HG03103 (cell line): ENCODE results near the gene AOAH.

Experiments
- ATAC-seq: cut with Tn5 transposase; IDR thresholded peaks from one replicate; pipeline ENCODE4 v1.9.1; 2021; ENCODE audit warnings: low read depth; ENCODE audit not compliant: unreplicated experiment

AOAH gene

DNA sequence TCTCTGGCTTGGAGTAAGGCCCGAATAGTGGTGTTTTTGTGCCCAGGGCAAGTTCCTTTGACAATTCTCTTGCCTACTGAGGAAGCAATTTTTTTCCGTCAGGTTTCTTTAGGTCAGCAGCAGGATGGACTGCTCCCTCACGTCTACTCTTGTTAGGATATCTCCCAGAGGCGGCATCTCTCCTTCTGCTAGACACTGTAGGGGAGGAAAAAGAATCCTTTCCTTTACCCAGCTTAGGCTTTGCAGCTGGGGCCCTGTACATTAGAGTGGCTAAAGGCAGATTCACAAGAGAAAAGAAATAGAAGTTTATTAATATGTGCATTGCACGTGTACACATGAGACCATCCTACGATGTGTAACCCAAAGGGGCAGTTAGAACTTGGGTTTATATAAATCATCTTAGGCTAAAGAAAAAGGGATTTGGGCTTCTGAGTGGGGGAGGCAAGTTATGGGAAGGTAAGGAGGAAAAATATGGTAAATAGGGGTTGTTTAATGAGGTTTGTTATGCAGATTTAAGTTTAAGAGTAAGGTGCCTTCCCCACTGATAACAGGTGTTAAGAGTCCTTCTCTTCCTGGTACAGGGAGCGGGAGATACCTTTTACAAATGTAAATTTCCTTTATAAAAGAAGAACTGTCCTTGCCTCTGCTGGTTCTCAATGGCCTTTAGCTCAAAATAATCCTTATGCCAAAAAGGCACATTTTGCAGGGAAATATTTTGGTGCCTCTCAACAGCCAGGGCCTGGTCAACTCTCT lies 156.4 kb downstream of the AOAH start:
- ATAC-seq = no peak

DNA sequence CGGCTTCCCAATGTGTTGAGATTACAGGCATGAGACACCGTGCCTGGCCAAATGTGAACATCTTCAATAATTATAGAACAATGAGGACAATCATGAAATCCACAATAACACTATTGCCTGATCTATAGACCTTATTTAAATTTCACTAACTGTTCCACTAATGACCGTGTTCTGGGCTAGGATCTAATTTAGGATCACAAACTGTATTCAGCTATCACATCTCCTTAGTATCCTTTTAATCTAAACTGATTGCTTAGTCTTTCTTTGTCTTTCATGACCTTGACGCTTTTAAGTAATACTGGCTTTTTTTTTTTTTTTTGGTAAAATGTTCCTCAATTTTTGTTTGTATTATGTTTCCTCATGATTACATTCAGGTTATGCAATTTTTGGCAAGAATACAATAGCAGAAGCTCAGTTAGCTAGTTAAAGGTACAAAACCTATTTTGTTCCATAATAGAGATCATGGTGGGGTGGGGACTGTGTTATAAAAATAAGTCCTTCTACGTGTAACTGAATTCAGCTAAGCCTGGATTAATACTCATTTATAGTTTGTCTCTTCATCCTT lies 158.4 kb downstream of the AOAH start:
- no peak for ATAC-seq

DNA sequence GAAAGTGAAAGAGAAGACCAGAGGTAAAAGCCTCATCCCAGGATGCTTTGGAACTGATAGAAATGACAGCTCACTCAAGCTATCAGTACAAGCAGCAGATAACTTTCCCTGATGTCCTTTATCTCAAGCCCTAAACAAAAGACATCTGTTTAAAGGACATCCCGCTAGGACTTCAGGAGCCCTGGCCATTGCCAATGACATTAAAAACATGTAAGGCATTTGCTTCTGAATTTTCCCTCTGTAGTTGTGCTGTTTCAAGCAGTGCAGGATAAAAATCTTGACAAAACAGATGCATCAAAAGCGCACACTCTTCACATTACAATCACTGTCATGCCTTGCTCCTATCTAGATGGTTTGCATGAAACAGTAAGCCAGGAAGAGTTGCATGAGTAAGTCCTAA lies 159.8 kb downstream of the AOAH start:
- no peak for ATAC-seq

DNA sequence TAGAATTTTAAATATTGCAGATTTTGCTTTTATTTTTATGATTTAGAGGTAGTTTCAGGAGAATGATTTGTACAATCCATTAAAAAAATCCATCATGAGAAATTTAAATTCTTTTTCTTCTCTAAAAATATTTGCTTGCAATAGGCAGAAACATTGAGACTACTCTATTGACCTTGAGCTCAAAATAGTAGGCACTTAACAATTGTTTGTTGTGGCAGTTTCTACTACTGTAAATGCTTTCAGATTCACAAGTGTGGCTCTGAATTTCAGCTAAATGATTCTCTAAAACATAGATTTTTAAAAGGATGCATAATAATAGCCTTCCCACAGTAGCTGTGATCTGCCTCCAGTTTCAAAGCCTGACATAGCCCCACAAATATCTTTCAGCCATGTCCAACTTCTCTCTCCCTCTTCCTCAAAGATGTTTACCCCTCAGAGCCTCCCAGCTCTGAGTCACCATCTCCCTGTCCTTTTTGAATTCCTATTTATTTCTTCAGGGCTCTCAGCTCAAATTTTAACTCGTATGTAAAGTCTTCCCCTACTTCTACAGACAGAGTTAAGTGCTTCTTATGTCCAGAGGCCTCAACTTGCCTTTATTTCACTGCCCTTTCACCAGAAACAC lies 160.5 kb downstream of the AOAH start:
- no peak for ATAC-seq

DNA sequence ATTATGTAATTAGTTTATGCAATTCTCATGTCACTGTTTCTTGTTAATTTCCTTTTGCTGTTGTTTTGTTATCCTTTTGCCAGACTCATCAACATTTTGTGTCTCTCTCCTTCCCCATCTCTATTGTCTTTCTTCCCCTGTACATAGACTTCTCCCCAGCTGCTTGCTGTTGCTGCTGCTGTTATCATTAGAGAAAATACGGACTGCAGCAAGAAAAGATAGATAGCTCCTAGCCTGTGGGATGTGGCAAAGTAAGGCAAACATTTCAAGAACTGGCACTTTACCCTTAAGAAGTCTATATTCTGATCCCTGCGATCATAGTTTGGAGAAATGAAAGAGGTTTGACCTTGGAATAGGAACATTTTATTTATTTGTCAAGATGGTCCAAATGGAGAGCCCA lies 162.2 kb downstream of the AOAH start:
- ATAC-seq = no peak

DNA sequence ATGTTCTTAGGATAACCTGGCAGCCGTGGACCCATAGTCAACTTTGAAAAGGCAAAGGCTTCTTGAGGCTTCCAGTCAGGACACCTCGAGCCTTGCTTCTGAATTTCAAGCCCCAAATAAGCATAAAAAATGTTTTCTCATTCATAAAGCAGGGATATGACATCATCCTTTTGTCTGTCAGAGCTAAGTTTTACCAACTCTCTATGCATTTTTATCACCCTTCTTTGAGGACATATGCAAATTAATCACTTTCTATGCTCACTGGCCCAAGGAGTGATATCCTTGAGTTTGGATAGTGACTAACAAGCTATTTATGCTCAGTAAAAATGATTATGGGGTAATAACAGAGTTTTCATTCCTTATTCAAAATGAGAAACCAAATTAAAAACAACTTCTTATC lies 175.3 kb downstream of the AOAH start:
- no peak for ATAC-seq

DNA sequence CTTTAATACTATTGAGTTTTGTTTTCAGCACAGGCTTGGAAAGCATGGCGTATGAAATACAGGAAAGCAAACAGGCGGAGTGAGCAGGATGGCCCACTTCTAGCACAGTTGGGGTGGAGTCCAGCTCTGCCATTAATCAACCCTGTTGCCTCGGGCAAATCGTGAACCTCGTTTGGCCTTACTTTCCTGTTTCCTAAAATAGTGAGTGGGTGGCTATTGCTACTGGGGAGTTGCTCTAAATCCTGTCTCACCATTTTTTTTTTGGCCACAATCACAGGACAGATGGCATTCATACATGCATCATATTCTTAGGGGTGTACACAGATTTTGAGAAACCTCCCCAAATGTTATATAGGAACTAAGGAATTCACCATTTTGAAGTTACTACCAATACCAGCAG lies 176.9 kb downstream of the AOAH start:
- no peak for ATAC-seq

DNA sequence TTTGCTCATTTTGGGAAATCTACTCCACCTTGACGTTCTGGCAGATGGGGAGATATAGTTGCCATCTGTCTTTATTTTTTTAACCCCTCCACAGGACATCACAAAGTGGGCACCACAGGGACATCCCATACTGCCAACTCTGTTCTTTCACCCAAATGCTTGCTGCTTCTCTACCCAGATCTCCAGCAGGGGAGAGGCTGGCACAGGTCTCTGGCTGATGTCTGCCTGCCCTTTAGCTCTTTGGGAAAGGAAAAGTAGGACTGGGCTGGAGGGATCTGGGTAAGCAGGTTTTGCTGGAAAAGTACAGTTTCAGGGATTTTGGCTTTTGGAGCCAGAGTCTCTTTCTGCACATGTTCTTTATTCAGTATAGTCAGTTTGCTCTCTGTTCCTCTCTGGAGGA lies 178.0 kb downstream of the AOAH start:
- no peak for ATAC-seq

DNA sequence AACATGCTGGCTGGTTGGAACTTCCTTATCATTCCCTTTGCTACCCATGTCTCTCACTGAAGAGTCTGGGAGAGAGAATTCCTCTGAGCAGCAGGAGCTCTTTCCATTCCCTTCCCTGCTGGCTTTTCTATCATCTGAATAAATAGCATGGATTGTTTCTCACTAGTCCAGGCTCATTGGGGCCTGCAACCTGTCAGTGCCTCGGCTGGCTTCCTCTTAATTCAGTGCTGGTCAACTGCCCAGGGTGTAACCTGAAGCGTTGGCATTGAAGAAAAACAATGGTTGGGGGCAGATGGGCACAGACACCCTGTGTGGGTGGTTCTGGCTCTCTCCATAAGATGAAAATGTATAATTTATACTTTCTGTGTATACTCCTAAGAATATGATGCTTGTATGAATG lies 179.0 kb downstream of the AOAH start:
- no peak for ATAC-seq

DNA sequence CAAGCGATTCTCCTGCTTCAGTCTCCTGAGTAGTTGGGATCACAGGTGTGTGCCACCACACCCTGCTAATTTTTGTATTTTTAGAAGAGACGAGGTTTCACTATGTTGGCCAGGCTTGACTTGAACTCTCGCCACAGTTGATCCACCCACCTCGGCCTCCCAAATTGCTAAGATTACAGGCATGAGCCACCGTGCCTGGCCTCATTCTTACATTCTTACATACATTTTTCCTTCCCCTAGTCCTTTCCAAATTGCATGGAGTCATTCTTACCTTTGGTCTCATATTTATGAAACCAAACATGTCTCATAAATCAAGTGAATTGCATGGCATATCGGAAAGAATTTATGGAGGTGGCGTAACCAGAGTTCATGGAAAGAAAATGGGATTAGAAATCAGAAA lies 186.2 kb downstream of the AOAH start:
- no peak for ATAC-seq

DNA sequence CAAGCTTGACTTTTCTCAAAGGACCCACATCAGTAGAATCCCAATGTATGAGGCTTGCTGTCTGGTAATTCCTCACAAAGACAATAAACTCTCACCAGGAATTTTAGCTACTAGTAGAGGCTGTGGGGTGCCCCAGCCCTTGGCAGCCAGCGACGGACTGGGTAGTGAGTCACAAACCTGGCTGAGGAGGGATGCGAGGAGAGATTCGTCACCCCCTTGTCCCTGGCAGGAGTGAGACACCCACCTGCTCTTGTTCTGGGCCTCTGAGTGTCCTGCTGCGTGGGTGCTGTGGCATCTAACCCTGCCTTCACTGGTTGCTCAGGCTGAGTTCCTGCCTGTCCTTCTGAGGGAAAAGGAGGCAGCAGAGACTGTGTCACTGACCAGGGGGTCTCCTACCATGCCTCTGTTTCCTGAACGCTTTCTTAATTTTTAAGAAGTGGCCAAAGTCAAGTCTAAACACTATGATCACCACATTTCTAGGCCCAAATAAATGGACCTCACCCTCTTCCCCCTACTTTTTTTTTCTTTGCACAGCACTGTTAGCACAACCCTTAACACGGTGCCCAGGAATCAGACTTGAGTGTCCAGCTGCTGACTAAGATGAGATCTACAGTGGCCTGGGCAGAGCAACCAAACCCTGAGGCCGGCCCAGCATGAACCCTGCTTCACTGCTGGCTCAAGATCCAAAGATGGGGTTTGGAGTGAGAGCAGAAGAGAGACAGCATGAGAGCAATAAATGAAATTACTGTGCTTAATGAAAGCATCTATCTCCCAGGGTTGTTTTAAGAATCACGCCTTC lies 188.2 kb downstream of the AOAH start:
- no peak for ATAC-seq

DNA sequence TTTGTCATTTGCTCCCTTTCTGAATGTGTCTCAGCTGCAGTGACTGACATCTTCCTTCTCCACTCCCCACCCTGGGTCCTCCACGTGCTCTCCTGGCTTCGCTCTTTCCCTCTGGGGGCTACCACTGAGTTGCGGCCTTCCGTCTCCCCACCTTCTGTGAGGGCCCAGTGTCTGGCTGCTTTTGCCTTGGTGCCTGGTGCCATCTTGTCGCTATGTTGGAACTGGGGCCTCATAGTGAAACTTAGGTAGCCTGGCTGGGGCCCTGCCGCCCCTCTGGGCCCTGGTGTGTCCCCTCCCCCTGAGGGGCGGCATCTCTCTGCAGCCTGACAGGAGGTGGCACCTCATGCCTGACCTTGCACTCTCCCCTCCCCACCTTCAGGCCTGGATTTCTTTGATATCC lies 190.6 kb downstream of the AOAH start:
- no peak for ATAC-seq

DNA sequence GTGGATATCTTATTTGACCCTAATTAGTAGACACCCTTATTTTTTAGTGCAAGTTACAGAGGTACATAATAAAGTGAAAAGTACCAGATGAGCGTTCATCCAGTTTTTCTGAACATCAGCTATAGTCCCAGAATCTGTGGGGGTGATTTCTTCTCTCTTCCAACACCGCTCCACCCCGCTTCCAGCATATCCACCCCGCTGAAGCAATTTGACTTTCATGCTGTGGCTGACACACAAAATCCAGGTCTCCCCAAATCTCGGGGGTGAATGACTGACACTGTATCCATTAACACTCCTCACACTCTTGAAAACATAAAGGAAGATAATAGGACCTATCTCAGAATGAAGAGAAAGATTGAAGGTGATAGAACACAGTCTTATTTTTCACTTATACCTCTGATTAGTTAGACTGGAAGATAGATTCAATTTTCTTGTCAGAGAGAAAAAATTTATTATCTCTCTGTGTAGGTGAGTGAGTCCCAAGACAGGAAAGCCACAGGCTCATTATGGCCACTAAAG lies 191.3 kb downstream of the AOAH start:
- ATAC-seq = no peak

DNA sequence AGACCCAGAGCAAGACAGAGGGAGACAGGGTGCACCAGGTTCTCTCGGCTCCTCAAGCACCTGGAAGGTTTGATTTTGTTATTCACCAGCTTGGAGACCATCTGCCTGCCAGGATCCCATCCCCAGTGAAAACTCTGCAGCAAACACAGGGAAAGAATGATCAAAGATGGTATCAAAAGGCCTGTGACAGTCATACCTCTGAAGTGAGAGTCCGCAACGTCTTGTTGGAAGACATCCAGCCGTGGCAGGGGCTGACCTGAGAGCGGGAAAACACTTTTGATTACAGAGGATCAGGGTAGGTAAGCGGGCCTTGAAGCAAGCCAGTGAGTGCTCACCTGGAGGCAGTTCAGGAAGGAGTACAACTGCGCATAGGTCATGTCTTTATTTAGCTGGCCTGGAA lies 192.3 kb downstream of the AOAH start:
- no peak for ATAC-seq

DNA sequence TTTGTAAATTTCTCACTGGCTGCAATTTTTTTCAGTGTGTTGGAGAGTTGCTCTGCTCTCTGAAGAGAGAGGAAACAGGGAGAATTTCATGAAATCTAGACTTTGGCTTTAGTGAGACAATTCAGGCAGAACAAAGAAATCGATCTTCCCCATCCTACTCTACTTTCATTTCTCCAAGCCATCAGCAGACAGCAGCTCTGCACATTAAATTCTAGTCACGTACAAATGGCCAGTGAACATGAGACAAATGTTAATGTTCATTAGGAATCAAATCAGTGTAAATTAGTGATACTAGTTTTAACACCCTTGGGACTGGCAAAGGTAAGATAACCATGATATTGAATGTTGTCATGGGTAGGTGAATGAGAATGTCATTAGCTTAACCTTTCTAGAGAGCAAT lies 193.8 kb downstream of the AOAH start:
- no peak for ATAC-seq

DNA sequence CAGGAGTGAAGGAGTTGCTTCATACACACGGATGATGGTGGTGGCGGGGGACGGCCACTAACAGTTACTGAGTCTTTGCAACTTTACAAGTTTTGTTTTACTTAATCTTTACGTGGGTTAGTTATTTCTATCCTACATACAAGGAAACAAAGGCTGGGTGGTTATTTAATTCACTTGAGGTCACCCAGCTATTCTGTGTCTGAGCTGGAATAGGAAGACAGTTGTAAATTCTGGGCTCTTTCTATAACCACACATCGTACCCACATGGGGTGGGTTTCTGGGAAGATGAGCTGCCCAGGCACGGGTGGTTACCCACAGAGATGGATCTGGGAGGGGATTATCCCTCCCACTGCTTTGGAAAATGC lies 196.8 kb downstream of the AOAH start:
- no peak for ATAC-seq

DNA sequence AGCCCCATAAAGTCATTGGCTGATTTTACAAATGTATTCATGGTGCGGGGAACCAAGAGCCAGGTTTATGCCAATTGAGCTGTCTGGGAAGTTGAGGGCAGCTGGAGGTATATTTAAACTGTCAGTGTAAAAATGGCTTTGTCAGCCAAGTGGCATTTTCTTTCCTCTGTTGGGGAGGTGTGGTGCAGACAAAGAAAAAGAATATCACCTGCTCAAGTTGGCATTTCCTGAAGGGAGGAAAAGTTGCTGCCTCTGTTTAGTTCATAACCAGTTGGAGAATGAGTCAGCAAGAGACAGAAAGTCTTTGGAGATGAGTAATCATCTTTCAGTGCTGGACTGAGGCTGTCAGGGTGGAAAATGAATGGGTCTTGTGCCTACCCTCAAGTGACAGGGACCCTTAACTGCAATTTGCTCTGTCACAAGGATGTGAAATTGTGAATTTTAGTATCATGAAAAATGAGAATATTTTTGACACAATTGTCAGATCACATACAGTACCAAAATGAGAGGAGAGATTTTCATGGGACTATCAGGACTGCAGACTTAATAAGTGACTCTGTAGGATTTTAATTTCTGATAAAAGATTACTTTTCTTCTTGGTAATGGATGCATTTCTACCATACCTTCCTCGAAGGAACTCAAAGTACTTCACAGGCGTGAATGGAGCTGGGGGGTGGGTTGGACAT lies 197.3 kb downstream of the AOAH start:
- ATAC-seq = peak; percentile 79

DNA sequence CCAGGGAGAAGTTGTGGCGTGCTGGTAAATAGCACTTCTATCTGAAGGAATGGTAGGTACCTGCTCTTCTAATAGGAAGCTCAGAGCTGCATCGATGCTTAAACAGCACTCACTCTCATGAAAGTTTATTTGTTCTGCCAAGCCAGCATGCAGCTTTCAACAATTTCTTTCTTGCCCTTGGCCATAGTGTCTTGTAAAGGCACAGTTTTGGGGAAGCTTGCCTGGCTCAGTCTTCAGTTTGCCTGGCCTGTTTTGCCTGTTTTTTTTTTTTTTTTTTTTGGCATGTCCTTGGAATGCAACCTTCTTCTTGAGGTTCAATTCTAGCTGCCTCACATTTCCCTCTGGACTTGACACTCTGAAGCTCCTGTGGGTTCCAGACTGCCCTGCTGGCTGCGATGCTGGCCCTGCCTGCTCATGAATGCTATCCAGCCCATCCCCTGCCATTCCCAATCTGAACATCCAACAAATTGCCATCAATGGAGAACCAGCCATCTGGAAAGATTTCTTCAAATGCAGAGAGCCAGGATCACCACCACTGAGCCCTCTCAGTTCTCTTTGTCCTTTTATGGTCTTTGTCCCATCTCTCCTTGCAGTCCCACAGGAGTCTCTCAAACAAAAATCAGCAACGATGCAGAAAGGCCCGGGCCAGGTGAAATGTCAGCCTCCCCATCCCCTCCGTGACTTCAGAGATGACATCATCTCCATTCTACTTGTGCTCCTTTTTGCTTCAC lies 200.8 kb downstream of the AOAH start:
- ATAC-seq = no peak

DNA sequence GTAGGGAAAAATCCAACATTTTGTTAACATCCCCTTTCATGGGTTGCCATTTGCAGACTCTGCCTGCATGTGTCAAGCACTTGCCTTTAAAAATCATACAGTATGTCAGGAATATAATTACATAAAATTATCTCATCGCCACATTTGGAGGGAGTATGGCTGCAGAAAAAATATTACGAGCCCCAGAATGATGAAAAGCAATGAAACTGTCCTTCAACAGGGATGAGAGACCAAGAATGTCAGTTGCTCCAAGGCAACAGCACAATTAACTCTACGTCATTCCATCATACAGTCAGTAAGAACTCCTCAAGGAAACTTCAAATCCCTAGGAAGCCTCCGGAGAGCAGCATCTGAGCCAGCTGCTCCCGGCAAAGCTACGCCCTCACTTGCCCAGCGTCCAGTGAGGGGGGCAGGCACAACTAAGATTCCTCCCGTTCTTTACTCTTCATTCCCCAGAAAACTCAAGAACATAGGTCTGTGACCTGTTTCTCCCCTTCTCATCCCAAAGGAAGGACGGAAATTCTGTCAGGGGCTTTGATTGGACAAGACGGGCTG lies 201.8 kb downstream of the AOAH start:
- ATAC-seq = no peak

DNA sequence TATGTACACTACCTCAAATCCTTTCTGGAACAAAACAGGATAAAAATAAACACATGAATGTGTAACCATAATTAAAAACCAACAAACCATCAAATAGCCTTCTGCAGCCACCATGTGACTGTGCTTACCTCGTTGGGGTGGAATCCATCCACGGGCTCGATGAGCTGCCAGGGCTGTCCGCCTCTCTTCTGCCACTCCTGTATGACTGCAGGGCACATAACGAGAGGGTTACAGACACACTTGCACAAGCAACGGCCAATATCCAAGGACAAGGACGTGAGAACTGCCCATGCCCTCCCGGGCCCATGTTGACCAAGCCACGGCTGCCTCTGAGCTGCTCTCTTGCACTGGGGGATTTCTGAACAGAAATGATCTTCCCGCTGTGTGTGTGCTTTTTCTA lies 202.4 kb downstream of the AOAH start:
- no peak for ATAC-seq
